Prostate gland (tissue), 2 donors: ENCODE data around the gene OVCA2.

Experiments used
- CTCF ChIP-seq, 4 experiments: fragments of 200-600 bp in 2 of 4; fragments of 450-650 bp in 2 of 4; sonication (generic) in 2 of 4; IDR thresholded peaks; 1 replicate in 3 of 4; 2 replicates in 1 of 4; pipeline ENCODE4 v1.5.1; 2016 to 2019; ENCODE audit warnings: antibody characterized with exemption in 4 of 4, mild to moderate bottlenecking in 2 of 4, moderate library complexity in 2 of 4
- POLR2A ChIP-seq: fragments of 450-650 bp; IDR thresholded peaks from one replicate; pipeline ENCODE4 v1.6.1; 2016; ENCODE audit warnings: antibody characterized with exemption, mild to moderate bottlenecking
- POLR2AphosphoS5 ChIP-seq: sonication (generic); formaldehyde crosslinking; IDR thresholded peaks from one replicate; pipeline ENCODE4 v1.6.1; 2017; ENCODE audit warnings: antibody characterized with exemption

- TF ChIP-seq CTCF (IDR thresholded peaks at IDR 0.05) (no peak), POLR2A (no peak), POLR2AphosphoS5 (no peak)
Observed at GRCh38 chr17:2048805-2049204, 7.0 kb downstream of the OVCA2 start.
